ENCODE data around the gene DGKG.

The DGKG gene

DNA sequence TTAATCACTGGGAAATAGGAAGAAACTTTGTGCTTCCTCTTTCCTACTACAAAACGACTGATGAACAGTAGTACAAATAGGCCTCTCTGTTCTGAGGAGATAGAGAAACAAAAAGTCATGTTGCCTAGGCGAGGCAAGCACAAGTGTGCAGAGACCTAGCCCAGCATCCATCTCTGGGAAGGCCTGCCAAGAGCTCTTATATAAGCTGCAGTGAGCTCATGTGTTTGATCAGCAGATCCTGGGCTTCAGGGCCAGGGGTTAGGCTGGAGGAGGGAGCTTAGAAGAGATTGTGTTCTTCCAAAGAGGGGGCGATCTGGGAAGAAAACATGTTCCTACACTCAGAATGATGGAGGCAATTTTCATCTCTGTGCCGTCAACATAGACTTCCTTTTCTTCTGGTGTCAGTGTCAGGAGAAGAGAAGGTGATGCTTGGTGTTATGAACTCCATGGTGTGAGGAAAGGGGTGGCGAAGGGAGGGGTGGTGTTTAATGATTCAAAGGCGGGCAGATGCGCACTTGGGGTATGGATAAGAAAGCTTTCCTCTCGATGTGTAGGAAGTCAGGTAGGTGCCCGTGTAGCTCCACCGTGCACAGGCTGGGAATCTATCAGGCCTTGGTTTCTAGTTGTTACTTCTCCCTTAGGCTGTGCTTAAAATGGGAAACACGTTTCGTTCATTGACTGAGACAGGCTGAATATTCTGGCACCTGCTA, 223.6 kb downstream of the DGKG start:
- in situ Hi-C loops (cut with MboI; ENCODE audit: low pct_unique_long_range_greater_than_20kb, low sequenced_read_pairs): no loop called here
- DNase-seq: no peak

DNA sequence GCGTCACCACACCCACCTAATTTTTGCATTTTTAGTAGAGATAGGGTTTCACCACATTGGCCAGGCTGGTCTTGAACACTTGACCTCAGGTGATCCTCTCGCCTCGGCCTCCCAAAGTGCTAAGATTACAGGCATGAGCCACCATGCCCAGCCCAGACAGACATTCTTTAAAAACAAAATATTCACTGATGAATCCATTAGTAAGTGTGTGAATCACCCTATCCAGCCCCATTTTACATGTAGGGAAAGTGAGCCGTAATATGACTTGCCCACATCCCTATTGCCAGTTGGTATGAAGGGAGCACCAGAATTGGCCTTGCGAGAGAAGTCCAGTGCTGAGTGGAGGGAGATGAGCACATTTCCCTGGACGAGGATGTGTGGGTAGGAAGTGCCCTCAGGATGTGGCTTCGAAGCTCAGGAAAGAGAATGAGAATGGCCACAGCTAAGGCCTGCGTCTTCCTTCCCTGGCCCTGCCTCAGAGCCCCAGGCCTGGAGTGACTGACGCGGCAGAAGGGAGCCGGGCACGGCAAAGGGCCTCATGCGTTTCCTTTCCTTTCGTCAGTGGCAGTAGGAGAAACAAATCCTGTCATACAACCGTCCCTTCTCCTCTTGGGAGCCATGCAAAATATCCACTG, 224.9 kb downstream of the DGKG start:
- DNase-seq: no peak
- in situ Hi-C loops (cut with MboI; ENCODE audit: low pct_unique_long_range_greater_than_20kb, low sequenced_read_pairs): no loop called here

DNA sequence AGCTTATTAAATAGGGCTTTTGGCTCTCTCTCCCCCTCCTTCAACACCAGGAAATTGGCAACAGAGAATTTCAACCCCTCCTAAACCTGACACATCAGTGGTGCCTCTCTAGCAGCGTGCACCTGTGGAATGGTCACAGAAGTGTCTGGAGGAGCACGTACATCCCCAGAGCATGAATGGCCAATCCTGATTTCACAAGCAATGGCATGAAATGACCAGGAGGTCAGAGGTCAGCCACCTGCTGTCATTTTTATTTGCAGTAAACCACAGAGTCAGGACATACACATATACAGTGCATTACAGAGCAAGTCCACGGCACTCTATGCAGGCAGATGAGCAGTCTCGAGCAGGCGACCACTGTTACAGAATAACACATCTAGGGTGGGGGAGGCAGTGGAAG, 228.1 kb downstream of the DGKG start:
- DNase-seq: no peak
- in situ Hi-C loops (cut with MboI; ENCODE audit: low pct_unique_long_range_greater_than_20kb, low sequenced_read_pairs): no loop called here

DNA sequence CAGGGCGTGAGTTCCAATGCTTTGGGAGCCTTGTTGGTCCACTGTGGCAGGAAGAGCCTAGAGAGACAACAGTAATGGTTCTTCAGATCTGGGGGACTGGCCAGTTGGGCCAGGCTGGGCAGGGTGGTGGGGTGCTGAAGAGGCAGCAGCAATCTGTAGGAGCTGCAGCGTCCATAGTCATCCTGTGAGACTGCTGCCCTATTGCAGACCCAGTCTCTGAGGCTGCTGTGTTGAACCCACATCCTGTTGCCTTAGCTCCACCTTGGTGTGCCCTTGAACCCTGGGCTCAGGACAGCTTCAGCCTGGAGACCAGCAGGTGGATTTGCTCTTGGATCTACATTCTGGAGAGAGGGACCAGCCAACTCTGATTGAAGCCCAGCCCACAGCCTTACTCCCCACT, 229.5 kb downstream of the DGKG start:
- in situ Hi-C loops (cut with MboI; ENCODE audit: low pct_unique_long_range_greater_than_20kb, low sequenced_read_pairs): no loop called here
- DNase-seq: no peak

DNA sequence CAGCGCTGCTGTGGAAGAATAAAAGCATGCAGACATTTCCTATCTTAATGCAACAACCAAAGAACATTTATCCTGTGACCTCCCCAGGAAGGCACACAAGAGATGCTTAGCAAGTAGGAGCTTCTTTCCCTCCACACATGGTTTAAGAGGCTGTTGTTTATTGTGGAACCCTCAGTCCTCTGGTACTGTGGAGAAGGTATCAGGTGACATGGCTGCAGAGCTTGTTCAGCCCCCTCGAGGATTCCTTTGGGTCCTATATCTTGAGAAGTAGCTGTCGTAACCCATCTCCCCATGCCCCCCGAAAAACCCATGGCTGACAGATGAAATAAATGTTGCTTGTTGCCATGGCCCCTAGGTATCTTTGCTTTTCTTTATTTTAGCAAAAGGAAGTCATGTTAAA, 232.8 kb downstream of the DGKG start:
- no peak for DNase-seq
- in situ Hi-C loops (cut with MboI; ENCODE audit: low pct_unique_long_range_greater_than_20kb, low sequenced_read_pairs): no loop called here

DNA sequence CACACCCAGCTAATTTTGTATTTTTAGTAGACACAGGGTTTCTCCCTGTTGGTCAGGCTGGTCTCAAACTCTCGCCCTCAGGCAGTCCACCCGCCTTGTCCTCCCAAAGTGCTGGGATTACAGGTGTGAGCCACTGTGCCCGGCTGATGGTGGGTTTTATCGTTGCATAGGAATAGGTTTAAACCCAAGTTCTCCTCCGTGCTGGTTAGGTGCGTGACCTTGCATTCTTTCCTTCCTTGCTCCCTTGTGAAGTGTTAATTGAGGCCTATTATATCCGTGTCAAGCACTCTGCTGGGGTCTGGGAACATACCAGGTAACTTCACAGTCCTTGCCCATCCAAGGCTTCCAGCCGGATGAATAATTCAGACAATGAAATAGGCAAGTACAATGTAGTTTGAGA, 233.9 kb downstream of the DGKG start:
- DNase-seq: no peak

DNA sequence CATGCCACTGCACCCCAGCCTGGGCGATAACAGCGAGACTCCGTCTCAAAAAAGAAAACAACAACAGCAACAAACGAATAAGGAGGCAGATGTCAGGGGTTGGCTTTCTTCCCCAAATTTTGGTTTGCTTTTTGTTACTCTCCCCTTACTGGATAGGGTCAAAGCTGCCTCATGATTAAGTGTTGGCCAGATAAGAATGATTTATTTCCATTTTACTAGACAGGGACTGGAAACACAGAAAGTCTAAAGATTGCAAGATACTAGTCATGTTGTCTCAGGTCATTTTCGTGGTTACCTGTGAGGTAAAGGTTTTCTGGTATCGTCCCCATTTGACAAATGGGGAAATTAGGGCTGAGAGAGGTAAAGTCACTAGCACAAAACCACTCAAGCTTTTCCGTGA, 234.6 kb downstream of the DGKG start:
- in situ Hi-C loops (cut with MboI; ENCODE audit: low pct_unique_long_range_greater_than_20kb, low sequenced_read_pairs): no loop called here
- DNase-seq: no peak

More for the DNA sequence above, 233.9 kb downstream of the DGKG start:
- in situ Hi-C loops (cut with MboI; ENCODE audit: low pct_unique_long_range_greater_than_20kb, low sequenced_read_pairs): no loop called here

DNA sequence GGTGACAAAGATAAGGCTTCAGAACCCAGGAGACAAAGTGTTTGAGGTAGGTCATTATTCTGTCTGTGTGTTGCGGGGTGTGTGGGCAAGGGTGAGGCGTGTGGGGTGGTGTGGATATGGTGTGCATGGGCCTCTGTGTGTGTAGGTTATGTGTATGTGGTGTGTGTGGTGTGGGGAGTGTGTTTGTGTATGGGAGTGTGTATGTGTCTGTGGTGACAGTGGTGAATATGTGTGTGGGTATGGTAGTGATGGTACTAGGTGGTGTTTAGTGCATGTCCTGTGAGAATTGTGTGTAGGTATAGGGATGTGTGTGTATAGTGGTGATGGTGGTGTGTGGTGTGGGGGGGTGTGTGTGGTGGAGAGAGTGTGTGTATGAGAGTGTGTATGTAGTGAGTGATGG, 236.9 kb downstream of the DGKG start:
- in situ Hi-C loops (cut with MboI; ENCODE audit: low pct_unique_long_range_greater_than_20kb, low sequenced_read_pairs): no loop called here
- no peak for DNase-seq

DNA sequence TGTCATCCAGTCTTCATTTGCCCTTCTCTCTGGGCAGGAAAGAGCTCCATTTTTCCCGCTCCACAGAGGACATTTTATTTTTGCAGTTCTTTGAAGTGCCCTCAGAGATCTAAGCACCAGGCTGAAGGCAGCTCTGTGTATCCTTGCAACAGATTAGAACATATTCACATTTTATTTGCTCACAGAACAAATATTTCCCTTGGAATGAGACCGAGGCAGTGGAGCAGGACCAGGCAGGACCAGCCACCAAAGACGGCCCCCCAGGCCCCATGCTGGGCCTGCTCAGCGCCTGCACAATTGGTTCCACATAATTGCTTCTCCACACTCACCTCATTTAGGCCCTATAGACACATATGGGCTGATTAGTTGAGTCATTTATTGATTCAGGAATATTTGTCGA, 237.4 kb downstream of the DGKG start:
- in situ Hi-C loops (cut with MboI; ENCODE audit: low pct_unique_long_range_greater_than_20kb, low sequenced_read_pairs): no loop called here
- DNase-seq: no peak

DNA sequence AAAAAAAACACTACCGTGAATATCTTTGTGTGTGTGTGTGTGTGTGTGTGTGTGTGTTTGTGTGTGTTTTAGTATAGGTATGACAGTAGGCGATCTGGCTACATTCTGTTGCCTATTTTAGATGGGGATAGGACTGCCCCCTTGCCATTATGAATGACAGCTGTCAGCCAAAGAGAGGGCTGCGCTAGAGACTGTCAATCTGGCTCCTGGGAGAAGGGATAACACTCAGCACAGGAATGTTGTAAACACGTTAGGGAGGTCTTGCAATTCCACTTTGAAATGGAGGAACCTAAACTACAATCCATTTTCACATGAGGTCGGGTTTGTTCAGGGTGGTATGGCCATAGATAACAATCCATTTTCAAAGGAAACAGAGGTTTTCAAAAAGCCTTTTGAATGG, 239.0 kb downstream of the DGKG start:
- in situ Hi-C loops (cut with MboI; ENCODE audit: low pct_unique_long_range_greater_than_20kb, low sequenced_read_pairs): no loop called here
- DNase-seq: no peak

DNA sequence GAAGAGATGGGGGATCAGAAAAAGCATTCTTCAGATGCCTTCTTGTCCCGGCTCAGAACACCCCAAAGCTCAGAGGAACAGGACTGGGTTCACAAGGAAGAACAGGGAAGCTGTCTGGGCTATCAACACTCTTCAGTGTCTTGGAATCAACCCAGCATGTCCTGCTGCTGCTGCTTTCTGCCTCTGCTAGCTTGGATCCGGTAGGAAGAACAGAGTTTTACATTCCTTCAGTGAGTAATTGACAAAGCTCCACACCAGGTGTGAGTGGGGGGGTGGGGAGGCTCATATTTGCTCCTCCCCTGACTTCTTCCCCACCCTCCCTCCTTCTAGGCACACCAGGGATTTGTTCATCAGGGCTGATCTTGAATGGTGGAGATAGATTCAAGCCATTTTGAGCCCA, 240.1 kb downstream of the DGKG start:
- DNase-seq: no peak

DNA sequence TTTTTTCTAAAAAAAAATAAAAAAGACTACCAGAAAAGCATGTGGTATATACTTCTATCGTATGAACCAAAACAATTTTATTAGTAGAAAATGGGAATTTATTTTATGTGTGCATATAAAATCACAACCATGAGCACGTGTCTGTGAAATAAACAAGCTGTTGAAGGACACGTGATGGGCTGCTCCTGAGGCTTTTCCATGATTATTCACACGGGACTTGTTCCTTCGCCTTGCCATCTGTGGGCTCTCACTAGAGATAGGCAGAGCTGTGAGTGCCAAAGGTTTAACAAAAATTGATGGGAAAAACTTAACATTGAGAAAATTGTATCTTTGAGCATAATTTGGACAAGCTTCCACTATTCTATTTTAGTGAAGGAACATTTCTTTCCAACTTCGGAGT, 240.8 kb downstream of the DGKG start:
- DNase-seq: no peak
- in situ Hi-C loops (cut with MboI; ENCODE audit: low pct_unique_long_range_greater_than_20kb, low sequenced_read_pairs): no loop called here

More for the DNA sequence above, 240.1 kb downstream of the DGKG start:
- in situ Hi-C loops (cut with MboI; ENCODE audit: low pct_unique_long_range_greater_than_20kb, low sequenced_read_pairs): no loop called here

DNA sequence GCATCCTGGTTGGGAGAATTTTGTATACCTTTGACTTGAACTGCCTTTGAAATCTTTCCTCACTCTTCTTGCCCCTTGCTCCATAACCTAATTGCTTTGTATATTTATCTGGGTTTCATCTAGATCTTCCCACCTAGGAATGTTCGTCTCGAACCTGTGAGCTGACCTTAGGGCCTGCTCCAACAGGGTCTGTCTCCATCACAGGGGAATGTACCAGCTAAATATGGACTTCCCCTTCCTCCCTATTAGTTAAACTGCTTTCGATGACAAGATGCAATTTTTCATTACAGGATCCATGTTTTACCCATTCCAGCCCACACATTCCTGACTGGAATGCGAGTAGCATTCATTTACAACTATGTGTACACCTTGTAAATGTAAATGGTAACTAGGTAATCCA, 242.5 kb downstream of the DGKG start:
- in situ Hi-C loops (cut with MboI; ENCODE audit: low pct_unique_long_range_greater_than_20kb, low sequenced_read_pairs): no loop called here
- no peak for DNase-seq

DNA sequence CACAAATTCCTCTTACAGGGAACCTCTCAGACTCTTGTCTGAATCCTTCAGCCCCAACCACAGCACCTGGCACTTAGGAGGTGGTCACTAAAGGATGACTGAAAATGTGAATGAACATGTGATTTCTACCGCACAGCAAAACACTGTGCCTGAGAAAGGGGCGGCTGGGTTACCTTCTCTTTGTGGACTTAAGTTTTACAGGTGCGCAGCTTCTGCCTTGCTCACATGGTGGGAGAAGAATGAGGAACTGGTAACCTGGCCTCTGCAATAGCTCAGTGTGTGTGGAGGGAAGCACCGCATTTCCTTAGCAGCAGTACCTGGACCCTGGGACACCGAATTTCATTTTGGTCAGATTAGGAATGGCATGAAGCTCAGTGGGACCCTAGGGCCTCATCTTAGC, 243.3 kb downstream of the DGKG start:
- DNase-seq: no peak
- in situ Hi-C loops (cut with MboI; ENCODE audit: low pct_unique_long_range_greater_than_20kb, low sequenced_read_pairs): no loop called here

DNA sequence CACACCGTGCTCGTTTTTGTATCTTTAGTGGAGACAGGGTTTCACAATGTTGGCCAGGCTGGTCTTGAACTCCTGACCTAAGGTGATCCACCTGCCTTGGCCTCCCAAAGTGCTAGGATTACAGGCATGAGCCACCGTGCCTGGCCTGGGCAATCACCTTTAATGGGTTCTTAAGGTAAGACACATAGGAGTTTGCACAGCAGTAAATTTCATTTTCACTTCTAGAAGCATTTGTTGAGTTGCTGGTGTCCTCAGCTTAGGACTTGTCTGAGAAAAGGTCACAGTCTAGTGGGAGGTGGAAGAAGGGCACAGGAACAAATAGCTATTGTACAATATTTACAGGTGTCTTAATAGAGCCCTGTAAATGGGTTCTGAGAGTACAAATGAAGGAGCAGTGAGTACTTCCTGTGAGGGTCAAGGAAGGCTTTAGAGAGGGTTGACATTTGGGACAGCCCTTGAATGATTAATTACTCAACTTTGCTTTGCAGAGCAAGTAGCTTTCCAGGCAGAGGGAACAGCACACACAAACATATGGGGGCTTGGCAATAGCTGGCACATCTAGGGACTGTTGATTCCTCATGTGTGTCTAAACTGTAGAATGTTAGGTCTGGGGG, 244.4 kb downstream of the DGKG start:
- no peak for DNase-seq
- in situ Hi-C loops (cut with MboI; ENCODE audit: low pct_unique_long_range_greater_than_20kb, low sequenced_read_pairs): no loop called here

DNA sequence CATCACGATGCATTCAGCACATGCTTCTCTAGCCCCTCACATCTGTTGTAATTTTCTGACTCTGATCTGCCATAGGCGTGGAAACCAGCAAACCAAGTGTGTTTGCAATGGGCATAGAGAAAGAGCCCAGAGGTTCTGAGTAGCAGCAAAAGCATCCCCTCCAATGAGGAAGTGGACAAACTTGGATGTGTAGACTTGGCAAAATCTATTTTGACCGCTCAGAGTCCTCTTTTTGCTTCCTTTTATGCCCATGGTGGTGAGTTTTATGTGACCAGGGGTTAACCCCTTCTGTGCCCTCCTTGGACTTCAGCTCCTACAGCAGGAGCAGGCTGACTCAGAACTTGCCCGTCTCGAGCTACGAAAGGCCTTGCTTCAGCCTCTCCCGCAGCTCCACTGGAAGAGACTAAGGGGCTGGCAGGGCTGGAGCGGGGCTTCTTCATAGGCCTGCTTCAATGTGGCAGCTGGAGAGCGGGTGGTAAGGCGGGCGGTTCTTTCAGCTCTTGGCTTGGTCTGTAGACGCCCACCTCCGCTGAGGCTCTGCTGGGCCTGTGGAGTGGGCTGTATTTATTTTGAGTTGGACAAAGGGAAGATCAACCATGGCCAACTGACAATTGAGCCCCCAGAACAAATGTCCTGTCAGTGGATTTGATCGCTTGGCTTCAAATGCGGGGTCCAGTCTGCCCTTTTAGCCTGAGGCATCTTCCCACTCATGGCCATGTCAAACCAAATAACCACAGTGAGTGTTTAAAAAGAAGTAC, 246.6 kb downstream of the DGKG start:
- in situ Hi-C loops (cut with MboI; ENCODE audit: low pct_unique_long_range_greater_than_20kb, low sequenced_read_pairs): no loop called here
- DNase-seq: no peak

DNA sequence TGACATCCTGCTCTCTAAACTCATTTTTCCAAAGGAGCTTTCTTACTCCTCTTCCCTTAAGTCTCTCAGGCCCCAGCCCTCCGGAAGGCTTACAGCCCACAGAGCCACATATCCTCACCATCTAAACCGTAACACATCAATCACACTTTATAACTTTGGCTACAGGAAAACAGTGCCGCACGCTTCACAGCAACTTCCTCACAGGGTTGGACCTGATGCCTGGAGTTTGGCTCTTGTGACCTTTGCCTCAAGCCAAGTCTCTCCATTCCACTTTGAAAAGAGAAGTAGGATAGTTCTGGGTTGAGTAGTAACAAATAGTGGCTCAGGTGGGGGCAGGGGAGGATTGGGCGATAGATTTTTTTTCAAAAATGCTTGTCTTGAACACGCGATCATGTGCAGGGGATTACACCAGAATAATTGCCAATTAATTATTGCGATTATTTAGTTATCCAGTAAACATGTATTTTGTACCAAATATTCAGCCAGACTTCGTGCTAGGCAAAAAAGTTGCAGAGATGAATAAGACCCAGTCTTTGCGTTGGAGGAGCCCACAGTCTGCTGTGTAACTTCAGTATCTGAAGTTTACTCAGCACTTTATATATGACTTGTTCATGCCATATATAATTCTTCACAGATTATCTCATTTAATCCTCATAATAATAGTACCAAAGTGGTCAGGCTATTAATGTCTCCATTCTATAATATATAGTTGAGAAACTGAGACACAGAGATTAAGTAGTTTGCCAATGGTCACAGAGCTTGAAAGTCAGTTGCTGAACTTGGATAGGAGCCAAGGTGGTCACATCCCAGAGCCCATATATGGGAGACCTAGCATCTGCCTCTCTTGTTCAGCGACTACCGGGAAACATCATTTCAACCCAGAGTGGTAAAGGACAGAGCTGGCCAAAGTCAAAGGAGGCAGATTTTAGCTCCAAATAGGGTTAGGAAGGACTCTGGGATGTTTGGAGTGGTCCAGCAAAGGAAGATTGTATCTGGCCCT, 250.8 kb downstream of the DGKG start:
- DNase-seq: peak; percentile 89
- in situ Hi-C loops (cut with MboI; ENCODE audit: low pct_unique_long_range_greater_than_20kb, low sequenced_read_pairs): no loop called here

DNA sequence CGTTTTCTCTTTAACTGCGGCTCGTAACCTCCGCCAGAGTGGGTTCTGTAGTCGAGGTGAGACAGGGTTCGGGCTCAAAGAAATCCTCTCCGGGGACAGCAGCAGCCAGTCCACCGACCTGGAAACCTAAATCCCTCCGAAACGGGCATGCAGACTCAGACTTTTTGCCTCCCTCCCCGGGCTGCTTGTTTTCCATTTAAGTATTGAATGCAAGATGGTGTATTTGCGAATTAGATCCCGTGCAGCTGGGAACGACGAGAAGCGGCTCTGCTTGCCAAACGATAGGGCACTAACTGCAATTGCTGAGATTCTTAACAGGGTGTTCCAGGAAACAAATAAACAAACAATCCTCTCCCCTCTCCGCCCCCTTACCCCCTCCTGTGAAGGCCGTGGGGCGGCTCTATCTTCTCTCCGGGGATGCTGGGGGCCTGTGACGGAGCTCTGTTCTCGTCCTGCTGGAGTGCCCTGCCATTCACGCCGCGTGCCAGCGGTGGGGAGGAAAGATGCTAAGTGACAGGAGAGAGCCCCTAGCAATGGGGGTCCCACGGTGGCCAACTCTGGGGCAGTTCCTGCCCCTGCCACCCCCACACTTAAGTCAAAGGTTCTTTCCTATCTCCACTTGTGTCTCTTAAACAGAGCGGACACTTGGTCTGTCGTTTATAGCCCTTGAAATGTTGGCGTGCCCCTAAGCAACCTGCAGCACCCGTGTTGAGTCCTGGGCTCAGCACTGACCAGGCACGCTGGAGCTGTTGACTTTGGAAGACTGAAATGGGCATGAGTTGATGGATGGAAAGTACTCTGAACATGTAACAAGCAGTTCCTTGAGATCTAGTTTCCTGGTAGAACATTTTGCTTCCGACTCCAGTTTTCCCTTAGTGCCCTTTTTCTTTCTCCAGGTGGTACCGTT, 251.9 kb downstream of the DGKG start:
- DNase-seq: no peak
- in situ Hi-C loops (cut with MboI; ENCODE audit: low pct_unique_long_range_greater_than_20kb, low sequenced_read_pairs): no loop called here
